Measurements from ENCODE around the gene TMEM178B.

DNA sequence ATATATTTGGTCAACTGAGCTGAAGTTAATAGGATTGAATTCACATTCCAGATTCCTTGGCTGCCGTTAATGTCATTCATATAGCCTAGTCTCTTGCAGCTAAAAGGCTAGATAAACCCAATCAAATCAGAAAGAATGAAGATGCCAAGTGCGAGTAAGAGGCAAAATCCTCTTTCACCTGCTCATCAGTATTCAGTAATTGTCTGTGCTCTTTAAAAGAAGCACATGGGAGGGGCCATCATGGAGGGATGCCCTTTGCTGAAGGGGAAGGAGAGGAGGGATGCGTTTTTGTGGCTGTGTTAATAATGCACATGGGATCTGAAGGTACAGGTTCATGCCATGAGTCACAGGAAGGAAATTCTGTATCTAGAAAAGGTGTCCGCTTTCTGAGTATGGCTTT, 232.2 kb downstream of the TMEM178B start:
- TF ChIP-seq ZNF766 (CRISPR knock-in tag; IDR thresholded peaks at IDR 0.05; ENCODE audit: borderline replicate concordance) (no peak), CTCF (CRISPR knock-in tag; IDR thresholded peaks at IDR 0.05) (no peak), KMT2B (CRISPR knock-in tag; IDR thresholded peaks at IDR 0.05) (no peak), POLR2AphosphoS5 (IDR thresholded peaks at IDR 0.05; ENCODE audit: low read depth, low read length) (no peak)
- TF ChIP-seq, protein P1, sequence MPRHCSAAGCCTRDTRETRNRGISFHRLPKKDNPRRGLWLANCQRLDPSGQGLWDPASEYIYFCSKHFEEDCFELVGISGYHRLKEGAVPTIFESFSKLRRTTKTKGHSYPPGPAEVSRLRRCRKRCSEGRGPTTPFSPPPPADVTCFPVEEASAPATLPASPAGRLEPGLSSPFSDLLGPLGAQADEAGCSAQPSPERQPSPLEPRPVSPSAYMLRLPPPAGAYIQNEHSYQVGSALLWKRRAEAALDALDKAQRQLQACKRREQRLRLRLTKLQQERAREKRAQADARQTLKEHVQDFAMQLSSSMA (CRISPR knock-in tag; IDR thresholded peaks at IDR 0.05), result no peak
- TF ChIP-seq, protein P2, sequence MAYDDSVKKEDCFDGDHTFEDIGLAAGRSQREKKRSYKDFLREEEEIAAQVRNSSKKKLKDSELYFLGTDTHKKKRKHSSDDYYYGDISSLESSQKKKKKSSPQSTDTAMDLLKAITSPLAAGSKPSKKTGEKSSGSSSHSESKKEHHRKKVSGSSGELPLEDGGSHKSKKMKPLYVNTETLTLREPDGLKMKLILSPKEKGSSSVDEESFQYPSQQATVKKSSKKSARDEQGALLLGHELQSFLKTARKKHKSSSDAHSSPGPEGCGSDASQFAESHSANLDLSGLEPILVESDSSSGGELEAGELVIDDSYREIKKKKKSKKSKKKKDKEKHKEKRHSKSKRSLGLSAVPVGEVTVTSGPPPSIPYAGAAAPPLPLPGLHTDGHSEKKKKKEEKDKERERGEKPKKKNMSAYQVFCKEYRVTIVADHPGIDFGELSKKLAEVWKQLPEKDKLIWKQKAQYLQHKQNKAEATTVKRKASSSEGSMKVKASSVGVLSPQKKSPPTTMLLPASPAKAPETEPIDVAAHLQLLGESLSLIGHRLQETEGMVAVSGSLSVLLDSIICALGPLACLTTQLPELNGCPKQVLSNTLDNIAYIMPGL (CRISPR knock-in tag; IDR thresholded peaks at IDR 0.05; ENCODE audit: borderline replicate concordance in 1 of 2, low read depth in 1 of 2), result no peak
- TF ChIP-seq, protein P3, sequence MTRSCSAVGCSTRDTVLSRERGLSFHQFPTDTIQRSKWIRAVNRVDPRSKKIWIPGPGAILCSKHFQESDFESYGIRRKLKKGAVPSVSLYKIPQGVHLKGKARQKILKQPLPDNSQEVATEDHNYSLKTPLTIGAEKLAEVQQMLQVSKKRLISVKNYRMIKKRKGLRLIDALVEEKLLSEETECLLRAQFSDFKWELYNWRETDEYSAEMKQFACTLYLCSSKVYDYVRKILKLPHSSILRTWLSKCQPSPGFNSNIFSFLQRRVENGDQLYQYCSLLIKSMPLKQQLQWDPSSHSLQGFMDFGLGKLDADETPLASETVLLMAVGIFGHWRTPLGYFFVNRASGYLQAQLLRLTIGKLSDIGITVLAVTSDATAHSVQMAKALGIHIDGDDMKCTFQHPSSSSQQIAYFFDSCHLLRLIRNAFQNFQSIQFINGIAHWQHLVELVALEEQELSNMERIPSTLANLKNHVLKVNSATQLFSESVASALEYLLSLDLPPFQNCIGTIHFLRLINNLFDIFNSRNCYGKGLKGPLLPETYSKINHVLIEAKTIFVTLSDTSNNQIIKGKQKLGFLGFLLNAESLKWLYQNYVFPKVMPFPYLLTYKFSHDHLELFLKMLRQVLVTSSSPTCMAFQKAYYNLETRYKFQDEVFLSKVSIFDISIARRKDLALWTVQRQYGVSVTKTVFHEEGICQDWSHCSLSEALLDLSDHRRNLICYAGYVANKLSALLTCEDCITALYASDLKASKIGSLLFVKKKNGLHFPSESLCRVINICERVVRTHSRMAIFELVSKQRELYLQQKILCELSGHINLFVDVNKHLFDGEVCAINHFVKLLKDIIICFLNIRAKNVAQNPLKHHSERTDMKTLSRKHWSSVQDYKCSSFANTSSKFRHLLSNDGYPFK (CRISPR knock-in tag; IDR thresholded peaks at IDR 0.05; ENCODE audit: borderline replicate concordance), result no peak

Data from HepG2 (cell line).